Iris pigment epithelial cell (primary cell): Measurements from ENCODE around the gene HIPK4.

ENCODE experiments used
- DNase-seq: peaks from one replicate; pipeline ENCODE4 v3.0.0-alpha.2; 2011; ENCODE audit warnings: low read depth

The HIPK4 gene

GRCh38 chr19:40366697-40367561, 23.1 kb downstream of the HIPK4 start:
- DNase-seq, result peak; percentile 58

- peak; percentile 76 for DNase-seq
Measured at GRCh38 chr19:40365613-40366401, 24.2 kb downstream of the HIPK4 start.

GRCh38 chr19:40365010-40365409, 25.0 kb downstream of the HIPK4 start:
- DNase-seq, result no peak

GRCh38 chr19:40363069-40363468, 26.9 kb downstream of the HIPK4 start:
- peak; percentile 54 for DNase-seq

- DNase-seq, result no peak
Measured at GRCh38 chr19:40362160-40362559, 27.8 kb downstream of the HIPK4 start.

GRCh38 chr19:40360708-40361241, 29.2 kb downstream of the HIPK4 start:
- no peak for DNase-seq

GRCh38 chr19:40360020-40360707, 29.8 kb downstream of the HIPK4 start:
- no peak for DNase-seq

- no peak for DNase-seq
Measured at GRCh38 chr19:40358773-40359172, 31.2 kb downstream of the HIPK4 start.

GRCh38 chr19:40357640-40358039, 32.3 kb downstream of the HIPK4 start:
- DNase-seq, result peak; percentile 34

- DNase-seq, result peak; percentile 46
Measured at GRCh38 chr19:40356681-40357595, 33.0 kb downstream of the HIPK4 start.

GRCh38 chr19:40355975-40356680, 33.9 kb downstream of the HIPK4 start:
- no peak for DNase-seq

GRCh38 chr19:40348961-40349507, 40.9 kb downstream of the HIPK4 start:
- peak; percentile 42 for DNase-seq

- DNase-seq, result peak; percentile 99
Measured at GRCh38 chr19:40348125-40348913, 41.7 kb downstream of the HIPK4 start, which contains the start of the genes C19orf47 and PLD3. C19orf47 (minus strand) TSS chr19:40348397; CDS start chr19:40341857, 6,540 bp downstream. PLD3 (plus strand) TSS chr19:40348695; CDS start chr19:40366484, 17,789 bp downstream.

GRCh38 chr19:40344422-40344821, 45.6 kb downstream of the HIPK4 start:
- no peak for DNase-seq

- DNase-seq, result no peak
Measured at GRCh38 chr19:40342644-40343311, 47.2 kb downstream of the HIPK4 start.

- no peak for DNase-seq
Measured at GRCh38 chr19:40341601-40342482, 48.1 kb downstream of the HIPK4 start.

GRCh38 chr19:40339018-40339728, 50.8 kb downstream of the HIPK4 start:
- no peak for DNase-seq
